Upper lobe of left lung (tissue), 4 donors: ENCODE results near the gene EFR3B.
"Not testable (repeated sequence)": the region's sequence is repeated elsewhere in the genome, so short reads cannot be mapped to it uniquely, and the experiment has no call there.

ENCODE experiments used
- POLR2AphosphoS5 ChIP-seq, 2 donors: sonication (generic); formaldehyde crosslinking; IDR thresholded peaks; one replicate each; pipeline ENCODE4 v1.5.1; 2017; ENCODE audit warnings: antibody characterized with exemption in 2 of 2
- TF ChIP-seq, protein P1 (sequence below), 6 experiments: fragments of 450-650 bp in 4 of 6; fragments of 200-600 bp in 2 of 6; sonication (generic) in 2 of 6; IDR thresholded peaks; one replicate each; pipeline ENCODE4 v1.5.1; 2016 to 2019; ENCODE audit warnings: antibody characterized with exemption in 6 of 6

DNA sequence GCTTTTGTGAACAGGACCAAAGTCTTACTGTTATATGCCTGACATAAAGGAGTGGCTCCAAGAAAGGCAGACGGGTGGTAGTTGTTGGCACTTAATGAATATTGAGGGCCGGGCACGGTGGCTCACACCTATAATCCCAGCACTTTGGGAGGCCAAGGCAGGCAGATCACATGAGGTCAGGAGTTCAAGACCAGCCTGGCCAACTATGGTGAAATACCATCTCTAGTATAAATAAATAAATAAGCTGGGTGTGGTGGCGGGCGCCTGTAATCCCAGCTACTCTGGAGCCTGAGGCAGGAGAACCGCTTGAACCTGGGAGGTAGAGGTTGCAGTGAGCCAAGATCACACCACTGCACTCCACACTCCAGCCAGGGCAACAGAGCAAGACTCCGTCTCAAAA is 120.2 kb downstream of the EFR3B start:
- TF ChIP-seq, protein P1, sequence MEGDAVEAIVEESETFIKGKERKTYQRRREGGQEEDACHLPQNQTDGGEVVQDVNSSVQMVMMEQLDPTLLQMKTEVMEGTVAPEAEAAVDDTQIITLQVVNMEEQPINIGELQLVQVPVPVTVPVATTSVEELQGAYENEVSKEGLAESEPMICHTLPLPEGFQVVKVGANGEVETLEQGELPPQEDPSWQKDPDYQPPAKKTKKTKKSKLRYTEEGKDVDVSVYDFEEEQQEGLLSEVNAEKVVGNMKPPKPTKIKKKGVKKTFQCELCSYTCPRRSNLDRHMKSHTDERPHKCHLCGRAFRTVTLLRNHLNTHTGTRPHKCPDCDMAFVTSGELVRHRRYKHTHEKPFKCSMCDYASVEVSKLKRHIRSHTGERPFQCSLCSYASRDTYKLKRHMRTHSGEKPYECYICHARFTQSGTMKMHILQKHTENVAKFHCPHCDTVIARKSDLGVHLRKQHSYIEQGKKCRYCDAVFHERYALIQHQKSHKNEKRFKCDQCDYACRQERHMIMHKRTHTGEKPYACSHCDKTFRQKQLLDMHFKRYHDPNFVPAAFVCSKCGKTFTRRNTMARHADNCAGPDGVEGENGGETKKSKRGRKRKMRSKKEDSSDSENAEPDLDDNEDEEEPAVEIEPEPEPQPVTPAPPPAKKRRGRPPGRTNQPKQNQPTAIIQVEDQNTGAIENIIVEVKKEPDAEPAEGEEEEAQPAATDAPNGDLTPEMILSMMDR (IDR thresholded peaks at IDR 0.05), result not testable (repeated sequence)
- TF ChIP-seq POLR2AphosphoS5 (IDR thresholded peaks at IDR 0.05), result not testable (repeated sequence)
